ENCODE data around the gene TSNAX. TPM values are rescaled to one million over a fixed set of nuclear protein-coding genes. Genes with fewer than 3 reads are reported as not detected.
A peak's percentile ranks its signal among the peaks of the same experiment; 100 is the strongest.

TSNAX gene
- 24.2 TPM for polyA plus RNA-seq (2013, experiment 1 of 2)
- 26.1 TPM for polyA plus RNA-seq (2013, experiment 2 of 2)

GRCh38 chr1:231528172-231529029, at the start of gene TSNAX:
Gene TSNAX, plus strand, starts transcription at chr1:231528669. Its CDS starts 142 bp downstream, at chr1:231528811.
- peak within 1 kb of the TSS; percentile 73 to 94 for H3K18ac ChIP-seq (ENCODE audit: low read depth in 1 of 2, low read length in 2 of 2)
- peak within 1 kb of the TSS; percentile 58 for H2AK5ac ChIP-seq (ENCODE audit: low read length, severe bottlenecking)
- H4K91ac ChIP-seq (ENCODE audit: low read length), result no peak within 1 kb of the TSS
- H3K4me2 ChIP-seq (ENCODE audit: low read length, poor library complexity, severe bottlenecking), result peak within 1 kb of the TSS; percentile 86
- peak within 1 kb of the TSS; percentile 76 to 77 for H3K14ac ChIP-seq (ENCODE audit: low read length in 2 of 2)
- H3K36me3 ChIP-seq (ENCODE audit: control insufficient read depth in 1 of 2, insufficient read depth in 2 of 2, low read depth in 1 of 2, low read length in 2 of 2), result peaks cover 7 to 21% of the 10 kb centered on the region in 2 experiments
- no peaks in the 10 kb centered on the region for H3K27me3 ChIP-seq (ENCODE audit: control insufficient read depth in 1 of 2, insufficient read depth in 1 of 2, low read length in 2 of 2)
- peak within 1 kb of the TSS in 1 of 2 experiments; percentile 5 for H2BK12ac ChIP-seq (ENCODE audit: low read length in 2 of 2)
- under 1% methylated on average over 56 of the region's 61 CpGs for WGBS
- peak within 1 kb of the TSS; percentile 78 for H2BK5ac ChIP-seq (ENCODE audit: low read depth, low read length, poor library complexity, severe bottlenecking)
- peak within 1 kb of the TSS; percentile 99 for H3K9ac ChIP-seq (ENCODE audit: low read length)
- H3K9me3 ChIP-seq (ENCODE audit: control insufficient read depth, low read length), result no peaks in the 10 kb centered on the region
- peaks cover 4% of the 10 kb centered on the region for H3K79me1 ChIP-seq (replicated peaks; ENCODE audit: low read length, poor library complexity, severe bottlenecking)
- H3K27ac ChIP-seq (ENCODE audit: low read length, poor library complexity, severe bottlenecking), result peak within 1 kb of the TSS; percentile 94
- H2AFZ ChIP-seq (ENCODE audit: low read depth, low read length), result peak within 1 kb of the TSS; percentile 89
- no peak within 1 kb of the TSS for H2BK15ac ChIP-seq (ENCODE audit: low read depth, poor library complexity, severe bottlenecking)
- peaks cover 4% of the 10 kb centered on the region for H3K4me1 ChIP-seq (ENCODE audit: control insufficient read depth, insufficient read depth, low read depth, low read length)
- peak within 1 kb of the TSS; percentile 90 to 96 for H3K4me3 ChIP-seq (ENCODE audit: insufficient read depth in 1 of 2, low read depth in 1 of 2, low read length in 2 of 2)
- peak; percentile 94 for DNase-seq
- peak within 1 kb of the TSS; percentile 100 for H4K8ac ChIP-seq (ENCODE audit: low read length)
- peak within 1 kb of the TSS; percentile 35 to 84 for H3K4ac ChIP-seq (ENCODE audit: low read depth in 1 of 2, low read length in 2 of 2)
- H2BK120ac ChIP-seq (ENCODE audit: low read depth, low read length), result peak within 1 kb of the TSS; percentile 44
- H3K23ac ChIP-seq (ENCODE audit: low read length in 2 of 2), result peak within 1 kb of the TSS in 1 of 2 experiments; percentile 64

- no peak overlapping the region for H2BK15ac ChIP-seq (ENCODE audit: low read depth, poor library complexity, severe bottlenecking)
- H3K4me3 ChIP-seq (ENCODE audit: insufficient read depth in 1 of 2, low read depth in 1 of 2, low read length in 2 of 2), result no peak overlapping the region
- H3K9ac ChIP-seq (ENCODE audit: low read length), result no peak overlapping the region
- H3K23ac ChIP-seq (ENCODE audit: low read length in 2 of 2), result no peak overlapping the region
- H3K79me1 ChIP-seq (replicated peaks; ENCODE audit: low read length, poor library complexity, severe bottlenecking), result no peaks in the 10 kb centered on the region
- no peak for DNase-seq
- no peak overlapping the region for H3K4me2 ChIP-seq (ENCODE audit: low read length, poor library complexity, severe bottlenecking)
- H3K27me3 ChIP-seq (ENCODE audit: control insufficient read depth in 1 of 2, insufficient read depth in 1 of 2, low read length in 2 of 2), result no peaks in the 10 kb centered on the region
- H4K8ac ChIP-seq (ENCODE audit: low read length), result no peak overlapping the region
- no peak overlapping the region for H4K91ac ChIP-seq (ENCODE audit: low read length)
- H3K36me3 ChIP-seq (ENCODE audit: control insufficient read depth in 1 of 2, insufficient read depth in 2 of 2, low read depth in 1 of 2, low read length in 2 of 2), result no peaks in the 10 kb centered on the region
- H3K14ac ChIP-seq (ENCODE audit: low read length in 2 of 2), result no peak overlapping the region
- no peak overlapping the region for H3K4ac ChIP-seq (ENCODE audit: low read depth in 1 of 2, low read length in 2 of 2)
- no peak overlapping the region for H3K18ac ChIP-seq (ENCODE audit: low read depth in 1 of 2, low read length in 2 of 2)
- H2BK120ac ChIP-seq (ENCODE audit: low read depth, low read length), result no peak overlapping the region
- no peak overlapping the region for H2BK12ac ChIP-seq (ENCODE audit: low read length in 2 of 2)
- no peaks in the 10 kb centered on the region for H3K4me1 ChIP-seq (ENCODE audit: control insufficient read depth, insufficient read depth, low read depth, low read length)
- H2AK5ac ChIP-seq (ENCODE audit: low read length, severe bottlenecking), result no peak overlapping the region
- H2BK5ac ChIP-seq (ENCODE audit: low read depth, low read length, poor library complexity, severe bottlenecking), result no peak overlapping the region
- WGBS, result 90% methylated on average over 8 of the region's 9 CpGs
- H2AFZ ChIP-seq (ENCODE audit: low read depth, low read length), result no peak overlapping the region
- H3K27ac ChIP-seq (ENCODE audit: low read length, poor library complexity, severe bottlenecking), result no peak overlapping the region
- H3K9me3 ChIP-seq (ENCODE audit: control insufficient read depth, low read length), result no peaks in the 10 kb centered on the region
Measured at GRCh38 chr1:231478811-231479210, 49.7 kb upstream of the TSNAX start.

GRCh38 chr1:231480008-231480407, 48.5 kb upstream of the TSNAX start:
- H3K14ac ChIP-seq (ENCODE audit: low read length in 2 of 2), result no peak overlapping the region
- H2AK5ac ChIP-seq (ENCODE audit: low read length, severe bottlenecking), result no peak overlapping the region
- H3K36me3 ChIP-seq (ENCODE audit: control insufficient read depth in 1 of 2, insufficient read depth in 2 of 2, low read depth in 1 of 2, low read length in 2 of 2), result no peaks in the 10 kb centered on the region
- DNase-seq, result no peak
- no peak overlapping the region for H2BK120ac ChIP-seq (ENCODE audit: low read depth, low read length)
- H3K4me1 ChIP-seq (ENCODE audit: control insufficient read depth, insufficient read depth, low read depth, low read length), result no peaks in the 10 kb centered on the region
- H2AFZ ChIP-seq (ENCODE audit: low read depth, low read length), result no peak overlapping the region
- H2BK15ac ChIP-seq (ENCODE audit: low read depth, poor library complexity, severe bottlenecking), result no peak overlapping the region
- H3K18ac ChIP-seq (ENCODE audit: low read depth in 1 of 2, low read length in 2 of 2), result no peak overlapping the region
- no peak overlapping the region for H2BK12ac ChIP-seq (ENCODE audit: low read length in 2 of 2)
- H3K4me2 ChIP-seq (ENCODE audit: low read length, poor library complexity, severe bottlenecking), result no peak overlapping the region
- H3K9me3 ChIP-seq (ENCODE audit: control insufficient read depth, low read length), result no peaks in the 10 kb centered on the region
- no peaks in the 10 kb centered on the region for H3K27me3 ChIP-seq (ENCODE audit: control insufficient read depth in 1 of 2, insufficient read depth in 1 of 2, low read length in 2 of 2)
- no peak overlapping the region for H3K9ac ChIP-seq (ENCODE audit: low read length)
- no peak overlapping the region for H3K27ac ChIP-seq (ENCODE audit: low read length, poor library complexity, severe bottlenecking)
- no peak overlapping the region for H3K4ac ChIP-seq (ENCODE audit: low read depth in 1 of 2, low read length in 2 of 2)
- no peaks in the 10 kb centered on the region for H3K79me1 ChIP-seq (replicated peaks; ENCODE audit: low read length, poor library complexity, severe bottlenecking)
- no peak overlapping the region for H4K8ac ChIP-seq (ENCODE audit: low read length)
- H3K23ac ChIP-seq (ENCODE audit: low read length in 2 of 2), result no peak overlapping the region
- WGBS, result 82% methylated on average over 1 of the region's 2 CpGs
- no peak overlapping the region for H2BK5ac ChIP-seq (ENCODE audit: low read depth, low read length, poor library complexity, severe bottlenecking)
- no peak overlapping the region for H3K4me3 ChIP-seq (ENCODE audit: insufficient read depth in 1 of 2, low read depth in 1 of 2, low read length in 2 of 2)
- no peak overlapping the region for H4K91ac ChIP-seq (ENCODE audit: low read length)

GRCh38 chr1:231481289-231481688, 47.2 kb upstream of the TSNAX start:
- no peak overlapping the region for H2AK5ac ChIP-seq (ENCODE audit: low read length, severe bottlenecking)
- H3K27me3 ChIP-seq (ENCODE audit: control insufficient read depth in 1 of 2, insufficient read depth in 1 of 2, low read length in 2 of 2), result no peaks in the 10 kb centered on the region
- no peak overlapping the region for H2BK5ac ChIP-seq (ENCODE audit: low read depth, low read length, poor library complexity, severe bottlenecking)
- no peaks in the 10 kb centered on the region for H3K4me1 ChIP-seq (ENCODE audit: control insufficient read depth, insufficient read depth, low read depth, low read length)
- H3K4me2 ChIP-seq (ENCODE audit: low read length, poor library complexity, severe bottlenecking), result no peak overlapping the region
- WGBS, result 80% methylated on average over 1 of the region's 2 CpGs
- no peaks in the 10 kb centered on the region for H3K36me3 ChIP-seq (ENCODE audit: control insufficient read depth in 1 of 2, insufficient read depth in 2 of 2, low read depth in 1 of 2, low read length in 2 of 2)
- H3K27ac ChIP-seq (ENCODE audit: low read length, poor library complexity, severe bottlenecking), result no peak overlapping the region
- no peak overlapping the region for H2BK12ac ChIP-seq (ENCODE audit: low read length in 2 of 2)
- no peak overlapping the region for H2AFZ ChIP-seq (ENCODE audit: low read depth, low read length)
- H2BK15ac ChIP-seq (ENCODE audit: low read depth, poor library complexity, severe bottlenecking), result no peak overlapping the region
- H2BK120ac ChIP-seq (ENCODE audit: low read depth, low read length), result no peak overlapping the region
- no peak overlapping the region for H3K14ac ChIP-seq (ENCODE audit: low read length in 2 of 2)
- no peak overlapping the region for H4K91ac ChIP-seq (ENCODE audit: low read length)
- H3K18ac ChIP-seq (ENCODE audit: low read depth in 1 of 2, low read length in 2 of 2), result no peak overlapping the region
- no peak overlapping the region for H3K4me3 ChIP-seq (ENCODE audit: insufficient read depth in 1 of 2, low read depth in 1 of 2, low read length in 2 of 2)
- no peak overlapping the region for H3K23ac ChIP-seq (ENCODE audit: low read length in 2 of 2)
- H3K4ac ChIP-seq (ENCODE audit: low read depth in 1 of 2, low read length in 2 of 2), result no peak overlapping the region
- no peak overlapping the region for H3K9ac ChIP-seq (ENCODE audit: low read length)
- DNase-seq, result no peak
- H3K79me1 ChIP-seq (replicated peaks; ENCODE audit: low read length, poor library complexity, severe bottlenecking), result no peaks in the 10 kb centered on the region
- H3K9me3 ChIP-seq (ENCODE audit: control insufficient read depth, low read length), result no peaks in the 10 kb centered on the region
- H4K8ac ChIP-seq (ENCODE audit: low read length), result no peak overlapping the region

Data from mesenchymal stem cell (in vitro differentiated cells and primary cell).